Coronary artery (tissue), 2 donors: ENCODE measurements around the gene ROR1.

Source experiments
- DNase-seq: peaks from one replicate; pipeline ENCODE4 v3.0.0-alpha.2; 2017; ENCODE audit warnings: low spot score
- H3K27ac ChIP-seq, 2 donors: fragments of 200-600 bp; sonication (generic); one replicate each; pipeline ENCODE4 v1.5.1; 2016 to 2019
- H3K4me3 ChIP-seq: fragments of 200-600 bp; sonication (generic); 2 replicates; pipeline ENCODE4 v1.5.1; 2016; ENCODE audit warnings: mild to moderate bottlenecking, moderate library complexity
- TF ChIP-seq, protein P1 (sequence below): fragments of 200-600 bp; sonication (generic); IDR thresholded peaks from one replicate; pipeline ENCODE4 v1.5.1; 2019; ENCODE audit warnings: antibody characterized with exemption

ROR1 gene

GRCh38 chr1:64228167-64228957 is 454.5 kb downstream of the ROR1 start:
- no peak overlapping the region for H3K27ac ChIP-seq
- H3K4me3 ChIP-seq: no peak overlapping the region
- DNase-seq: no peak
- TF ChIP-seq, protein P1, sequence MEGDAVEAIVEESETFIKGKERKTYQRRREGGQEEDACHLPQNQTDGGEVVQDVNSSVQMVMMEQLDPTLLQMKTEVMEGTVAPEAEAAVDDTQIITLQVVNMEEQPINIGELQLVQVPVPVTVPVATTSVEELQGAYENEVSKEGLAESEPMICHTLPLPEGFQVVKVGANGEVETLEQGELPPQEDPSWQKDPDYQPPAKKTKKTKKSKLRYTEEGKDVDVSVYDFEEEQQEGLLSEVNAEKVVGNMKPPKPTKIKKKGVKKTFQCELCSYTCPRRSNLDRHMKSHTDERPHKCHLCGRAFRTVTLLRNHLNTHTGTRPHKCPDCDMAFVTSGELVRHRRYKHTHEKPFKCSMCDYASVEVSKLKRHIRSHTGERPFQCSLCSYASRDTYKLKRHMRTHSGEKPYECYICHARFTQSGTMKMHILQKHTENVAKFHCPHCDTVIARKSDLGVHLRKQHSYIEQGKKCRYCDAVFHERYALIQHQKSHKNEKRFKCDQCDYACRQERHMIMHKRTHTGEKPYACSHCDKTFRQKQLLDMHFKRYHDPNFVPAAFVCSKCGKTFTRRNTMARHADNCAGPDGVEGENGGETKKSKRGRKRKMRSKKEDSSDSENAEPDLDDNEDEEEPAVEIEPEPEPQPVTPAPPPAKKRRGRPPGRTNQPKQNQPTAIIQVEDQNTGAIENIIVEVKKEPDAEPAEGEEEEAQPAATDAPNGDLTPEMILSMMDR: no peak

DNA sequence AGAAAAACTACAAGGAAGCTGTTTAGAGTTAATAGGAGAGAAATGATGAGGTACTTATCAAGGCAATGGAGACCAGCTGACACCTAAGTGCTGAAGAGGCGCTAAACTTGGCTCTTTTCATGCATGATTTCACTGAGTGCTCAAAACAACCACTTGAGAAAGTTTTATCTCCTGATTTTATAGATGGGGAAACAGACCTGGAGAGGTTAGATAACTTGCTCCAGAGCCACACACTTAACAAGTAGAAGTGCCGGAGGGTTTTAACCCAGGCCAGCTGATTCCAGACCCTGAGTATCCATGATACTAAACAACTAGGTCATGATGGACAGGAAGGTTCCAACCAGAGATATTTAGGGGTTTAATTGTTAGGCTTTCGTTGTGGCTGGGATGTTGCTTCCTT is 455.5 kb downstream of the ROR1 start:
- DNase-seq: no peak
- Histone ChIP-seq H3K4me3 (no peak overlapping the region), H3K27ac (no peak overlapping the region)
- TF ChIP-seq, protein P1: no peak
